Measurements from ENCODE around the gene VEZT. TPM values are rescaled to one million over a fixed set of nuclear protein-coding genes. Genes with fewer than 3 reads are reported as not detected.

Gene VEZT
- polyA plus RNA-seq, 3 donors = 14.6 to 20.6 (median 16.7) TPM

GRCh38 chr12:95265765-95266164 is 48.2 kb downstream of the VEZT start:
- H3K79me2 ChIP-seq (ENCODE audit: insufficient read depth, low read length) = no peaks in the 10 kb centered on the region
- no peaks in the 10 kb centered on the region for H3K27me3 Mint-ChIP-seq (ENCODE audit: low read depth in 3 of 3)
- H3K4me3 ChIP-seq (replicated peaks in 1 of 3; ENCODE audit: low read depth in 2 of 3, low read length in 3 of 3) = no peak overlapping the region
- H3K36me3 ChIP-seq (replicated peaks in 1 of 2; ENCODE audit: control insufficient read depth in 1 of 2, insufficient read depth in 2 of 2, low read length in 2 of 2) = peaks cover 47 to 75% of the 10 kb centered on the region in 2 donors
- no peaks in the 10 kb centered on the region for H3K27me3 ChIP-seq (ENCODE audit: control insufficient read depth in 2 of 2, insufficient read depth in 2 of 2, low read length in 2 of 2)
- WGBS (ENCODE audit: insufficient coverage) = 100% methylated on average over 2 of the region's 2 CpGs
- H4K20me1 ChIP-seq (ENCODE audit: insufficient read depth, low read length) = no peaks in the 10 kb centered on the region
- no peak for DNase-seq
- no peak overlapping the region for H2AFZ ChIP-seq (ENCODE audit: insufficient read depth, low read depth, low read length, poor library complexity, severe bottlenecking)
- no peak overlapping the region for H3K27ac Mint-ChIP-seq
- H3K27ac ChIP-seq (ENCODE audit: low read depth in 1 of 2, low read length in 2 of 2) = no peak overlapping the region
- no peak for TF ChIP-seq CTCF (IDR thresholded peaks at IDR 0.05)
- no peaks in the 10 kb centered on the region for H3K9me3 ChIP-seq (replicated peaks in 1 of 2; ENCODE audit: control insufficient read depth in 1 of 2, insufficient read depth in 1 of 2, low read length in 2 of 2)
- no peak overlapping the region for H3K4me3 Mint-ChIP-seq
- no peak overlapping the region for H3K9ac ChIP-seq (ENCODE audit: insufficient read depth, low read length, poor library complexity, severe bottlenecking)
- peaks cover 45 to 48% of the 10 kb centered on the region in 2 donors for H3K36me3 Mint-ChIP-seq
- intact Hi-C loops (cut with micrococcal nuclease) = no loop called here
- no peak overlapping the region for H3K4me2 ChIP-seq (replicated peaks; ENCODE audit: extremely low read depth, low read length, poor library complexity, severe bottlenecking)
- peaks cover 0 to 2% (median 0%) of the 10 kb centered on the region in 7 donors for H3K9me3 Mint-ChIP-seq
- H3K4me1 Mint-ChIP-seq = no peaks in the 10 kb centered on the region
- no peaks in the 10 kb centered on the region for H3K4me1 ChIP-seq (ENCODE audit: control insufficient read depth in 1 of 2, insufficient read depth in 2 of 2, low read length in 2 of 2)

- Histone ChIP-seq H3K27ac (ENCODE audit: low read depth in 1 of 2, low read length in 2 of 2) (no peak overlapping the region), H2AFZ (ENCODE audit: insufficient read depth, low read depth, low read length, poor library complexity, severe bottlenecking) (no peak overlapping the region), H3K9ac (ENCODE audit: insufficient read depth, low read length, poor library complexity, severe bottlenecking) (no peak overlapping the region), H3K4me3 (replicated peaks in 1 of 3; ENCODE audit: low read depth in 2 of 3, low read length in 3 of 3) (no peak overlapping the region), H3K4me1 (ENCODE audit: control insufficient read depth in 1 of 2, insufficient read depth in 2 of 2, low read length in 2 of 2) (no peaks in the 10 kb centered on the region), H3K9me3 (replicated peaks in 1 of 2; ENCODE audit: control insufficient read depth in 1 of 2, insufficient read depth in 1 of 2, low read length in 2 of 2) (no peaks in the 10 kb centered on the region), H3K36me3 (replicated peaks in 1 of 2; ENCODE audit: control insufficient read depth in 1 of 2, insufficient read depth in 2 of 2, low read length in 2 of 2) (peaks cover 49 to 80% of the 10 kb centered on the region in 2 donors), H4K20me1 (ENCODE audit: insufficient read depth, low read length) (no peaks in the 10 kb centered on the region), H3K4me2 (replicated peaks; ENCODE audit: extremely low read depth, low read length, poor library complexity, severe bottlenecking) (no peak overlapping the region), H3K79me2 (ENCODE audit: insufficient read depth, low read length) (no peaks in the 10 kb centered on the region), H3K27me3 (ENCODE audit: control insufficient read depth in 2 of 2, insufficient read depth in 2 of 2, low read length in 2 of 2) (no peaks in the 10 kb centered on the region)
- TF ChIP-seq CTCF (IDR thresholded peaks at IDR 0.05) = no peak
- Mint-ChIP-seq H3K4me1 (no peaks in the 10 kb centered on the region), H3K27me3 (ENCODE audit: low read depth in 3 of 3) (no peaks in the 10 kb centered on the region), H3K27ac (no peak overlapping the region), H3K4me3 (no peak overlapping the region), H3K36me3 (peaks cover 47% of the 10 kb centered on the region in 2 donors), H3K9me3 (peaks cover 0 to 2% (median 0%) of the 10 kb centered on the region in 7 donors)
- no peak for DNase-seq
- WGBS (ENCODE audit: insufficient coverage) = no CpG with 5 or more reads among the region's 6 CpGs
- intact Hi-C loops (cut with micrococcal nuclease) = no loop called here
These were observed 48.6 kb downstream of the VEZT start for GRCh38 chr12:95266254-95266653.

Data from CD14-positive monocyte (primary cell).